GM18951 (cell line): ENCODE measurements around the gene HIBADH.
"Not testable (repeated sequence)": the region's sequence is repeated elsewhere in the genome, so short reads cannot be mapped to it uniquely, and the experiment has no call there.

Source experiments
- POLR2A ChIP-seq: IDR thresholded peaks from 4 replicates; pipeline ENCODE4 v1.6.1; 2011; ENCODE audit warnings: mild to moderate bottlenecking; ENCODE audit not compliant: insufficient read length, insufficient read depth; ENCODE audit errors: extremely low read depth
- in situ Hi-C: fragments of 300-500 bp; cut with MboI; formaldehyde crosslinking; loops from one replicate; pipeline ENCODE4 v1.12.0; 2022; ENCODE audit warnings: low sequenced_read_pairs, mixed read lengths, inconsistent platforms; ENCODE audit not compliant: unreplicated experiment

Gene HIBADH

DNA sequence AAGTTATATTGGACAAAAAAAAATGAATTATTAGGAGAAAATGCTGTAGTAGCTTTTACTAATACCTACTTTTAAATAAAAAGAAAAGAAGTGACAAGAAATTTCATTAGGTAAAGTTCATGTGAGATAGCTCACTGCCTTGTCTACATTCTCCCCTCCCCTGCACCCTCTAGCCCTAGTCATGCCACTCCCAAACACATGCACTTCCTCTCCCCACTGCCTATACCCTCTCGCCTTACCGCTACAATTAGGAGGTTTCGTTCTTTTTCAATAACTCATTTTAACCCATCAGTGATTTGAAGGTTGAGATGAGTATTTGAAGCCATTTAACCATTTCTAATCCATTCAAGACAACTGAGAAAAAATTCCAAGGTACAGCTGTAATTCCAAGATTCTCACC is 75.3 kb downstream of the HIBADH start:
- TF ChIP-seq POLR2A, result no peak

DNA sequence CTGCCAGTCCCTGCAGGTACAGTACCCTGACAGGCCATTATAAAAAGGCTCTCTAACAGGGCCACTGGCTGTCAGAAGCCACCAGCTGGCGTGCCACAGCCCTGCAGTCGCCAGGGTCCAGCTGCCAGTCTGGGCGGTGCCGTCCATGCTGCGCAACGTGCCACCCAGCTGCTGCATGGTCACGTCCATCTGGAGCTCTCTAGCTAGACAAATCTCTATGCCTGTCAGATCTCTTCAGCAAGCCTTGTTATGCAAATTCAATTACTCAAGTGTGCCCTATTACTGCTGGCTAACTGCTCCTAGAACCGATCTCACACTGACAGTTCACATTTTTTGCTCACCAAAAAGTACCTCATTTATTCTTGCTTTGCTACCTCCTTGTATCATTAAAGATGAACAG is 75.9 kb downstream of the HIBADH start:
- TF ChIP-seq POLR2A, result no peak
- in situ Hi-C loops, result no loop called here

More for the DNA sequence above, 75.3 kb downstream of the HIBADH start:
- in situ Hi-C loops, result no loop called here

DNA sequence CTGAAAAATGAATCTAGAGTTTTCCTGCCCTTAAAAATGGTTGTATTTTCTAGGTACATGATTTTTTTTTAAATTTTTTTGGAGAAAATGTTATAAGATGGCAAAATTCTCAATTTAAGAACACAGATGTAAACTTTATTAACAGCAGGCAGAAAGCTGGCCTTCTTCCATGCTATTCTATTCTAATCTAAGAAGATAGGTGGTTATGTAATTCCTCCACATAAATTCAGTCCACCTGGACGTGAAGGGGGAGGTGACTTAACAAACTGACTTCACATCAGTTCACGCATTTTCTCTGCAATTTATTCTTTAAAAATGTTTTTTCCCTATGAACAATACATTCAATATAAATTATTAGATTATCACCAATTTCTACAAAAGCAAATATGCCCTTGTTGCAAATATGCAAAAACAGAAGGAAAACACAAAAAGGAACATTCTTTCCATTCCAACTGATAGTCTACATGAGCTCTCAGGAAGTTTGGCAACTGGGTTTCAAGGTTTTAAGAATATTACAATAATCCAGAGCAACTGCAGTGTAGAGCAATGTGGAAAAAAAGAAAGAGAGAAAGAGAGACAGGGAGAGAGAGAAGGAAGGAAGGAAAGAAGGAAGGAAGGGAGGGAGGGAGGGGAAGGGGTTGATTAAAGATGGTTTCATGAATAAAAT is 76.8 kb downstream of the HIBADH start:
- in situ Hi-C loops, result no loop called here
- TF ChIP-seq POLR2A, result no peak

DNA sequence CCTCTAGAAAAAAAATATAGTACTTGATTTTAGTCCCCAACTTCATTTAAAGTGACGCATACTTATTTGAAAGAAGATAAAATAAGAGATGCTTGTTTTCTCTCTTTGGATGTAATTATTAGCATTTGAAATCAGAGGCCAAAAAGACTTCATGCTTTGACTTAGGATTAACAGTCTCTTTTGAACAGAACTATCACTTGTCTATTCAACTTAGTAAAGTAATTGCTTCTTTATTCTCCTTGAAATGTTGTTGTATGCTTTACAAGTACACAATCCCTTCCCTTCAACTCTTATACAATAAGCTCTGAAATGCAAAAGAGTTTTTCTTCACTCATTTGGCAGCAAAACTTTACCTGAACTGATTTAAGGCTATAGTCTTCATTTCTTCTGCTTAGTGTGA is 80.8 kb downstream of the HIBADH start:
- in situ Hi-C loops, result no loop called here
- TF ChIP-seq POLR2A, result no peak

DNA sequence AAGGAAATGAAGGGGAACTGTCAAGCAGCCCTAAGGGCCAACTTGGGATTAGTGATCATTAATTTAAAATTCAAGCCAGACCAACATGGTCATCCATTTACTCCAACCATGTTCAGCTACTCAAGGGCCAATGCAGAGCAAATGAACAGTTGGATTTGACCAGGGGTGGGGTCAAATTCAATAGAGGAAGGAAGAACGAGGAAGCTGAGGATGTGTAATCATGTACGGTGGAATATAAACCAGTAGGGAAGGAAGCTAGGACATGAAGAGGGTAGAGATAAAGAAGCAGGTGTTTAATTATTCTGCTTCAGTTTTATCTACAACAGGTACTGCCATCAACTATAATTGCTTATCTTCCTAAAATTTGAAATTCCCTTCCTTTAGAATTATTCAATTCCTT is 81.6 kb downstream of the HIBADH start:
- TF ChIP-seq POLR2A, result no peak
- in situ Hi-C loops, result no loop called here

DNA sequence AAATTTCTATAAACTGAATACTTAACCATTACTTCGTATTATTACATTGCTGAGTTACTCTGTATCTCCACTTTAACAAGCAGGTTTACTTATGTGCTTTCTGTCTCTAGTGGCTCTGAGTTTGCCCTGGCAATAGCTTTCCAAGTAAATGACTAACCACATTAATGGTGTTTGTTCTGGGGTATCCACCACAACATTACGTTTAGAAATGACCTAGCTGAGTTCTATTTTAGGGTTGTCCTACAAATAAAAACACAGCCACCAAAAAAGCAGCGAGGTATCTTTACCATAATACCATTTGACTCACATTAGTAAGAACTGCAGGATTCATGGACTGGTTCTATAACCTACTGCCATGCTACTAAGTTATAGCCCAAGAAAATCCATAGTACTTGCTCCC is 83.1 kb downstream of the HIBADH start:
- TF ChIP-seq POLR2A, result no peak
- in situ Hi-C loops, result no loop called here

DNA sequence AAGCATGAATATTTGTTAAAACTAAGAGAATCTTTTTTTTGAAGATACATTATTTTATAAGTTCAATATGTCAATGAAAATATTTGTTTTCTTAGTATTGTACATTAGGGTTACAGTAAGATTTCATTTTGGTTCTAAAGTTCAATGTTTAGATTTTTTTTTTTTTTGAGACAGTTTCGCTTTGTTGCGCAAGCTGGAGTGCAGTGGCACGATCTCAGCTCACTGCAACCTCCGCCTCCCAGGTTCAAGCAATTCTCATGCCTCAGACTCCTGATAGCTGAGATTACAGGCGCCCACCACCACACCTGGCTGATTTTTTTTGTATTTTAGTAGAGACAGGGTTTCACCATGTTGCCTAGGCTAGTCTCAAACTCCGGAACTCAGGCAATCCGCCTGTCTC is 84.5 kb downstream of the HIBADH start:
- in situ Hi-C loops, result not testable (repeated sequence)

DNA sequence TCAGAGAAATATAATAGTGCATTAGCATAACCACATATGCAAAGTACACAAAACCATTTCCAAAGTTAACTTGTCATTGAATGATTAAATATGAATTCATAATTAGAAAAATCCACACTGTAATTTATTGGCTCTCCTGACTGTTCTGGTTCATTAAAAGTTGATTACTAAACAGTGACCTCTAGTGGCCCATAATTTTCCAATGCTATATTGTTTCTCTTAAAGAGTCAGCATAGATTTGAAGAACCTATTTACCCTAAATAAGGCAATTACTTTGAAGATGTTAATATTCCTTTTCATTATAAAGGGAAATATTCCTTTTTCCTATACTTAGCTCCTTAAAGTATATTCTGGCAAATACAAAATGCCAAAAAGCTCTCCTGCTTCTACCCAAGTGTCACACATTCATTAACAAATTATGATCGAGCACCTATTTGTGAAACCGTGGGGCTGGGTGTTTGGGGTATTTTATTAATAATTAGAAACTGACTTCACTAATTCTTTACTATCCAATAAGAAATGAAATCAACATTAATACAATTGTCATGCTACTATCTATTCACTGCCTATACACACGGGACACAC is 86.2 kb downstream of the HIBADH start:
- TF ChIP-seq POLR2A, result no peak
- in situ Hi-C loops, result no loop called here

DNA sequence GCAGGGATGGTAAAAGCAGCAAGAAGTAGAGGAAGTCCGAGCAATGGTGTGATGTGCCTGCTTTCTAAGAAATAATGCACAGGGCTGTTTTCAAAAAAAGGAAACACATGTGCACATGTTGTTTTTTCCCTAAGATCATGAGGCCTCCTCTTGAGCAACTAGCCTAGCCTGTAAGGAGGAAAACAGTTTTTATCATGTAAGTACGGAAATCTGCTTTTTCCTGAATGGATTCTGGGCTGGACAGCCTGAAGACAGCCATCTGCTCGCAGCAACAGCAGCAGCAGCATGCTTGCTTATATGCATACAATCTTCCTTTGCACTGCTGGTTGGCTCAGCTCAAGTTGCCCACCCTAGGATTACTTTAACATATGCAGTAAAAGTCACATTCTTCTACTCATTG is 87.1 kb downstream of the HIBADH start:
- in situ Hi-C loops, result no loop called here
- no peak for TF ChIP-seq POLR2A

DNA sequence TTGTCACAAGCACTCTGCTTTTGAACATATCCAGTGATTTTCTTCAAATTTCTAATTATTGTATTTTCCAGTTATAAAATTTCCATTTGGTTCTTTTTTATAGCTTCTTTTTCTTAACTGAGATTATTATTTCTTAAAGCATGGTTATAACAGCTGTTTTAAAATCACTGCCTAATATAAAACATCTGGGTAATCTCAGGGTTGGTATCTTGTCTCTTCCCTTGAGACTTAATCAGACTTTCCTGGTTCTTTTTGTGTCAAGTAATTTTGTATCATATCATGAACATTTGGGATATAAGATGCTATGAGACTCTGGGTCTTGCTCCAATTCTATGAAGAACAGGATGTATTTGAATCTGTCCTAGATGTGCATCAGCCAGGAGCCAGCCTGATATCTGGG is 93.6 kb downstream of the HIBADH start:
- in situ Hi-C loops, result loop anchor here (25.0 kb wide), 1 partner anchor 357 kb away; the partner anchor contains the start of gene HOXA13
- TF ChIP-seq POLR2A, result no peak

DNA sequence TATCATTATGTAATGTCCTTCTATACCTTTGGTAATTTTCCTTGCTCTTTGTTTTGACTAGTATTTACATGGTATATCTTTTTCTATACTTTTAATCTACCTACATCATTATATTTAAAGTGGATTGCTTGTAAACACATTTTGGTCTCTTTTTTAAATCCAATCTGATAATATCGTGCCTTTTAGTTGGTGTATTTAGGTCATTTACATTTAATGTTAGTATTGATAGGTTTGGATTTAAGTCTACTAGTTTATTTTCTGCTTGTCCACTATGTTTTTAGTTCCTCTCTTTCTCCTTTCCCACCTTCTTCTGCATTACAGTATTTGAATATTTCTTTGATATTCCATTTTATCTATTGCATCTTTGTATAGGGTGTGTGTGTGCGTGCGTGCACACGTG is 95.4 kb downstream of the HIBADH start:
- in situ Hi-C loops, result loop anchor here (25.0 kb wide), 1 partner anchor 355 kb away; the partner anchor contains the start of gene HOXA13
- no peak for TF ChIP-seq POLR2A

DNA sequence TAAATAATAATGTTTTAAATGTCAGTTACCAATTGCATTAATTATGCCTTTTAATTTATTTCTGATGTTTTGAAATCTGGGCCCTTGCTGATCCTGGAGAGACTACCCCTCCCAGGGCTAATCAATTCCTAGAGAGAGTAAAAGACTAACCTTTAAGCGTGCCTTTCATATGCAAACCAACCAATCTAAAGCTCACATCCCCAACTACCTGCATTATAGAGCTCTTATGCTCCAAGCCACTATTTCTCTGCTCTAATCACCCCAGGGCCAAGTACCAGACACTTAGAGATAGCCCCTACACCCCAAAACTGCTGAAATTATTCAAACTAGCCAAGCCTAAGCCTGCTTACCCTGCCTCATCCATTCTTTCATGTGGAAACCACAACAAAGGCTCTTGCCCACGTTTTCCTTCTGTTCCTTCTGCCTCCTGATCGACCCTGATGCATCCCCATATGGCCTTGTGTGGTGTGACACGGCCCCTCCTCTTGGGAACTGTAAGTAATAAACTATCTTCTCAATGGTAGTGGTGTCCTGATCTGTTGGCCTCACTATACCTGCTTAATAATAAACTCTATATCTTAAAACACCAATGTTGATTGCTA is 97.7 kb downstream of the HIBADH start:
- in situ Hi-C loops, result loop anchor here (25.0 kb wide), 1 partner anchor 353 kb away; the partner anchor contains the start of gene HOXA13

DNA sequence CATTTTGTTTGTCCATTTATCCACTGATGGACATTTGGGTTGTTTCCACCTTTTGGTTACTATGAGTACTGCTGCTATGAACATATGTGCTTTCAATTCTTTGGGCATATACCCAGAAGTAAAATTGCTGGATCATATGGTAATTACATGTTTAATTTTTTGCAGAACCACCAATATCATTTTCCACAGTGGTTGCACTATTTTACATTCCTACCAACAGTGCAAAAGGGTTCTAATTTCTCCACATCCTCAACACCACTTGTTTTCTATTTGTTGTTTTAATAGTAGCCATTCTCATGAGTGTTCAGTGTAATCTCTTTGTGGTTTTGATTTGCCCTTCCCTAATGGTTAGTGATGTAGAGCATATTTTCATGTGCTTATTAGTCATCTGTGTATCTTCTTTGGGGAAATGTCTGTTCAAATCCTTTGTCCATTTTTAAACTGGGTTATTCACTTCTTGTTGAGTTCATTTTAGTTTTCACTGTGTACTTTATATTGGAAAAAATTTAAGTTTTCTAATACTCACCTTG is 101.9 kb downstream of the HIBADH start:
- no peak for TF ChIP-seq POLR2A
- in situ Hi-C loops, result loop anchor here (25.0 kb wide), 1 partner anchor 348 kb away; the partner anchor contains the start of gene HOXA13

More for the DNA sequence above, 97.7 kb downstream of the HIBADH start:
- no peak for TF ChIP-seq POLR2A

DNA sequence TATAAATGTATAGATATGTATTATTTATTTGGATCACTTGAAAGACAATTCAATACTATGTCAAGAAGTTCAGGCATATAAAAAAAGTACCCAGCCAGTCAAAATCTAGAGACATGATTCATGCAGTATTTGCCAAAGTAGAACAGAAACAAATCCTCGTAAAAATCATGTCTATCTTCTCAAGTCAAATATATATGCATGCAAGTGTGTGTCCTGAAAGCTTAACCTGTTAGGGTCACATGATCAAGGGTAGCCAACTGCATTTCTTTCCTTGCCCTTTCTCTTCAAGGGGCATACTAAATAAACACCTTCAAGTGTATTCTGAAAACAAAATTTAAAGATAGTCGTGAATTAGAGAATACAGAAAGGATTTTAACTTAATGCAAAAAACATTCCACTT is 107.0 kb downstream of the HIBADH start:
- TF ChIP-seq POLR2A, result no peak
- in situ Hi-C loops, result loop anchor here (25.0 kb wide), 1 partner anchor 343 kb away; the partner anchor contains the start of gene HOXA13

DNA sequence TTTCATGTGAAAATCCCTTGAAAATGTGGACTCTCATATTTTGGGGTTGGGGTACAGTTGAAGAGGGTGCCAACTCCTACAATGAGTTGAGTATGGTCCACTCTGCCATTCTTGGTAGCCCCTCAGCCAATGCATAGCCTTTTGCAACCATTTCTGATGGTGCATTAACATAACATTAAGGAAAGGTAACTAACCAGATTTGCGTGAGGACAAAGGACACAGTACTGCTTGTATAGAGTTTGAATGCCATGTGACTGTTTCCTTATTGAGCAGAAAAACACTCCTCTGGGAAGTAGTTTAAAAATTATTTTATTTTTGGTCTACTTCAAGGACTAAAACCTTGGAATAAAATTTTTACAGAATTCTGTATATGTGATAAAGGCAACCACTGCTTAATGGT is 107.9 kb downstream of the HIBADH start:
- in situ Hi-C loops, result loop anchor here (25.0 kb wide), 1 partner anchor 343 kb away; the partner anchor contains the start of gene HOXA13
- no peak for TF ChIP-seq POLR2A
